Endothelial cell of umbilical vein (primary cell): ENCODE results near the gene CRYBA4. TPM values are rescaled to one million over a fixed set of nuclear protein-coding genes. Genes with fewer than 3 reads are reported as not detected.

Experiments used
- BruUV-seq: library from RNA; stranded (reverse); fragments of 400-500 nt; replicated peaks from 2 replicates; lab custom pipeline; 2021; lab: Mats Ljungman, UMichigan
- CTCF ChIA-PET: fragments of 300-600, 350-600 bp; sonication (Branson Sonifier 250); formaldehyde crosslinking; loops from one replicate; lab custom pipeline; 2021; ENCODE audit warnings: antibody characterized with exemption, inconsistent platforms; lab: Charles Lee
- POLR2A ChIA-PET: fragments of 300-600, 350-600 bp; sonication (Branson Sonifier 250); formaldehyde crosslinking; loops from one replicate; lab custom pipeline; 2021; ENCODE audit warnings: antibody characterized with exemption, inconsistent platforms; lab: Charles Lee
- DNase-seq: peaks from one replicate; pipeline ENCODE4 v3.0.0-alpha.2; 2011; ENCODE audit warnings: low read depth, low spot score
- FAIRE-seq: peaks from 2 replicates; lab custom pipeline; 2011; peaks lifted over from hg19 to GRCh38; lab: Jason Lieb, UNC
- H2AFZ ChIP-seq: 2 replicates; pipeline ENCODE4 v1.6.0; 2012; ENCODE audit warnings: low read depth, low read length, control low read depth, inconsistent platforms
- H3K27ac ChIP-seq: 2 replicates; pipeline ENCODE4 v1.5.1; 2011; ENCODE audit warnings: low read depth, mild to moderate bottlenecking, control low read depth, low read length, moderate library complexity; ENCODE audit not compliant: insufficient read depth
- H3K27me3 ChIP-seq, 2 experiments: 2 replicates each; pipeline versions ENCODE4 v1.6.0 to v1.6.1; 2011; ENCODE audit warnings: low read length in 2 of 2, mixed read lengths in 1 of 2; ENCODE audit not compliant: control insufficient read depth in 2 of 2, insufficient read depth in 2 of 2
- H3K36me3 ChIP-seq, 2 experiments: 2 replicates in 1 of 2; 3 replicates in 1 of 2; pipeline ENCODE4 v1.5.1; 2011; ENCODE audit warnings: low read length in 2 of 2, mild to moderate bottlenecking in 1 of 2, moderate library complexity in 1 of 2; ENCODE audit not compliant: control insufficient read depth in 2 of 2, insufficient read depth in 2 of 2; ENCODE audit errors: extremely low read depth in 1 of 2
- H3K4me1 ChIP-seq: 3 replicates; pipeline ENCODE4 v1.5.1; 2011; ENCODE audit warnings: mild to moderate bottlenecking, low read length; ENCODE audit not compliant: control insufficient read depth, insufficient read depth; ENCODE audit errors: extremely low read depth
- H3K4me2 ChIP-seq: 2 replicates; pipeline ENCODE4 v1.6.1; 2011; ENCODE audit warnings: low read length, control low read depth, mixed read lengths; ENCODE audit not compliant: insufficient read depth
- H3K4me3 ChIP-seq, 3 experiments: fragments of 200-600 bp in 1 of 3; sonication (generic), shearing (Covaris generic) in 1 of 3; replicated peaks in 1 of 3; 2 replicates each; pipeline ENCODE4 v1.5.1; 2011 to 2016; ENCODE audit warnings: control low read depth in 3 of 3, low read length in 3 of 3, mild to moderate bottlenecking in 2 of 3, inconsistent platforms in 1 of 3, low read depth in 1 of 3, moderate library complexity in 1 of 3; ENCODE audit not compliant: insufficient read depth in 1 of 3
- H3K79me2 ChIP-seq: 2 replicates; pipeline ENCODE4 v1.6.0; 2012; ENCODE audit warnings: low read length, inconsistent platforms; ENCODE audit not compliant: control insufficient read depth, insufficient read depth
- H3K9ac ChIP-seq: replicated peaks from 2 replicates; pipeline ENCODE3; 2011; ENCODE audit warnings: low read length, control low read depth; ENCODE audit not compliant: insufficient read depth; ENCODE audit errors: extremely low read depth
- H3K9me1 ChIP-seq: replicated peaks from 3 replicates; pipeline ENCODE4 v1.6.0; 2011; ENCODE audit warnings: mild to moderate bottlenecking, low read length; ENCODE audit not compliant: control insufficient read depth, insufficient read depth; ENCODE audit errors: extremely low read depth
- H3K9me3 ChIP-seq: replicated peaks from 2 replicates; pipeline ENCODE4 v1.5.1; 2012; ENCODE audit warnings: low read length, inconsistent platforms; ENCODE audit not compliant: control insufficient read depth, insufficient read depth
- H4K20me1 ChIP-seq: replicated peaks from 2 replicates; pipeline ENCODE3; 2011; ENCODE audit warnings: mild to moderate bottlenecking, low read length; ENCODE audit not compliant: control insufficient read depth, insufficient read depth; ENCODE audit errors: extremely low read depth
- EZH2 ChIP-seq: IDR thresholded peaks from 2 replicates; pipeline ENCODE4 v1.6.1; 2012; ENCODE audit warnings: borderline replicate concordance, low read depth, mild to moderate bottlenecking, moderate library complexity, low read length, inconsistent platforms; ENCODE audit not compliant: severe bottlenecking
- FOS ChIP-seq: IDR thresholded peaks from 2 replicates; pipeline ENCODE4 v1.6.1; 2011; ENCODE audit warnings: mild to moderate bottlenecking, low read length, moderate library complexity, borderline replicate concordance; ENCODE audit not compliant: insufficient read depth
- GATA2 ChIP-seq: IDR thresholded peaks from 2 replicates; pipeline ENCODE4 v1.7.0; 2011; ENCODE audit warnings: low read depth, mild to moderate bottlenecking, moderate library complexity, mixed read lengths, low read length; ENCODE audit not compliant: insufficient read length, insufficient read depth
- JUN ChIP-seq: IDR thresholded peaks from 2 replicates; pipeline ENCODE4 v1.6.1; 2011; ENCODE audit warnings: borderline replicate concordance, low read depth; ENCODE audit not compliant: insufficient read length, insufficient read depth
- MYC ChIP-seq: IDR thresholded peaks from one replicate; pipeline ENCODE4 v1.6.1; 2011; ENCODE audit warnings: mild to moderate bottlenecking, low read depth, low read length
- POLR2A ChIP-seq: IDR thresholded peaks from 2 replicates; pipeline ENCODE4 v1.6.1; 2012; ENCODE audit warnings: low read depth, mild to moderate bottlenecking, control low read depth, low read length
- POLR2AphosphoS5 ChIP-seq: IDR thresholded peaks from 2 replicates; pipeline ENCODE4 v1.6.1; 2012; ENCODE audit warnings: low read depth, mild to moderate bottlenecking, control low read depth, low read length, moderate library complexity; ENCODE audit not compliant: insufficient read depth
- dilution Hi-C: fragments of 300-500 bp; cut with MboI; formaldehyde crosslinking; loops from one replicate; pipeline ENCODE4 v1.15.0; 2019; ENCODE audit warnings: low sequenced_read_pairs; ENCODE audit not compliant: extremely low pct_ligation_motif_present
- intact Hi-C: fragments of 100-400 bp; cut with micrococcal nuclease; formaldehyde crosslinking; loops from one replicate; pipeline ENCODE4 v1.10.0; 2022
- polyA plus RNA-seq, 4 experiments: library from polyadenylated mRNA; depleted of rRNA in 3 of 4; stranded (reverse) in 3 of 4; unstranded in 1 of 4; fragments of >200 nt; gene quantifications; 2 replicates each; pipeline versions ENCODE4 v1.2.1 to v1.2.3, GENCODE V29; 2011 to 2012; ENCODE audit warnings: missing spikeins in 1 of 4
- total RNA-seq: library from RNA; stranded (reverse); gene quantifications from 2 replicates; pipeline ENCODE4 v1.2.3, GENCODE V29; 2021
- TF ChIP-seq, protein P1 (sequence below): IDR thresholded peaks from 2 replicates; pipeline ENCODE4 v1.6.1; 2011; ENCODE audit not compliant: insufficient read depth, insufficient read length
- TF ChIP-seq, protein P2 (sequence below), 2 donors: IDR thresholded peaks; 1 replicate in 1 of 2; 2 replicates in 1 of 2; pipeline ENCODE4 v1.5.1; 2011; ENCODE audit warnings: low read length in 2 of 2, mild to moderate bottlenecking in 2 of 2, moderate library complexity in 2 of 2, control low read depth in 1 of 2, inconsistent platforms in 1 of 2, low read depth in 1 of 2; ENCODE audit not compliant: insufficient read depth in 1 of 2; ENCODE audit errors: extremely low read depth in 1 of 2

CRYBA4 gene
- total and polyA plus RNA-seq, 2 donors (not counting 3 experiments of a cell fraction or from before 2014, with no cell fraction given), result not detected

DNA sequence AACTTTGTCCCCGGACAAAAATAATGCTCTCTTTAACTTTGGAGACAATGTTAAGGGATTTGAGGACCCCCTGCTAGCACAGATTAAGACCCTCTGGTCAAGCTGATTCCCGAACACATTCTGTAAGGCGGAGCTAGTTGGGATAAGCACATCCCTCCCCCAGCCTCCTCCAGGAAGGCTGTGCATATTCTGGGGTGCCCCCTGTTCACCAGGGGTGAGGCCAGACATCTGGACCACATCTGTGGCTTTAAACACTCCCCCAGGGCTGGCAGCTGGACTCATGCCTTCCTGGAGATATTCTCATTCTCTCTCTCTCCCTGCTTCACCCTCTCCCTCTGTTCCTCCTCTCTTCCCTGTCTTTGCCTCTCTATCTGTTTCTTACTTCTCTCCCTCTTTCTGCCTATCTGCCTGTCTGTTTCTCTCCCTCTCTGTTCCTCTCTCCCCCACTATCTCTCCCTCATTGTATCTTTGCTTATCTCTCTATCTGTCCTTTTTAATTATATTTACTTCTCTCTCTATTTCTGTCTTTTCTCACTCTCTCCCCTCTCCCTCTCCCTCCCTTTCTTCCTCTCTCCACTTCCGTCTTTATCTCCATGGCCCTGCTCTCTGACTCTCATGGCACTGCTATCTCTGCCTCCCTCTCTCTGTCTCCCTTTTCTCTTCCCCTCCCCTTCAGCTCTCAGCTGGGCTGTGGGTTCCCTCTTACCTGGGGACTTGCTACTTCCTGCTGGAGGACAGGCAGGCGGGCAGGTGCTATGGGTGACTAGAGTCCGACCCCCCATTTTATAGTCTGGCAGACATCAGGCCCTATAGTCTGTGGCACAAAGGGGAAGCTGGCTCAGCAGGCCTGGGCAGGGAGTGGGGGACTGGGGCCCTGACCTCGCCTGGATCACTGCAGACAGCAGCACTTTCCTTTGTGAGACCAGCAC is 4.2 kb upstream of the CRYBA4 start, which contains the start of gene CRYBB1:
Gene CRYBB1, minus strand, starts transcription at position 757 of the 929 bp plus-strand sequence. CDS start 1,708 bp downstream, outside the sequence.
- DNase-seq, result no peak
- intact Hi-C loops, result no loop called here
- Histone ChIP-seq H4K20me1 (no peaks in the 10 kb centered on the region), H3K36me3 (no peaks in the 10 kb centered on the region), H3K9ac (no peak within 1 kb of the TSS), H3K4me1 (no peaks in the 10 kb centered on the region), H2AFZ (no peak within 1 kb of the TSS), H3K4me3 (no peak within 1 kb of the TSS), H3K9me1 (no peaks in the 10 kb centered on the region), H3K79me2 (no peaks in the 10 kb centered on the region), H3K4me2 (no peak within 1 kb of the TSS), H3K9me3 (no peaks in the 10 kb centered on the region), H3K27me3 (peaks cover 3 to 15% of the 10 kb centered on the region in 2 experiments), H3K27ac (no peak within 1 kb of the TSS)
- ChIA-PET CTCF (interaction anchor here (0.5 to 1.2 kb wide), 3 partner anchors 10 to 16 kb away, joined by 3 to 4 read pairs (median 3); no protein-coding TSS in a partner anchor), POLR2A (no interaction called here)
- BruUV-seq, result no TSS peak
- TF ChIP-seq EZH2 (no peak), POLR2A (no peak), GATA2 (no peak), POLR2AphosphoS5 (no peak), MYC (no peak), JUN (no peak), FOS (no peak)
- TF ChIP-seq, protein P1, sequence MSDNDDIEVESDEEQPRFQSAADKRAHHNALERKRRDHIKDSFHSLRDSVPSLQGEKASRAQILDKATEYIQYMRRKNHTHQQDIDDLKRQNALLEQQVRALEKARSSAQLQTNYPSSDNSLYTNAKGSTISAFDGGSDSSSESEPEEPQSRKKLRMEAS, result no peak
- TF ChIP-seq, protein P2, sequence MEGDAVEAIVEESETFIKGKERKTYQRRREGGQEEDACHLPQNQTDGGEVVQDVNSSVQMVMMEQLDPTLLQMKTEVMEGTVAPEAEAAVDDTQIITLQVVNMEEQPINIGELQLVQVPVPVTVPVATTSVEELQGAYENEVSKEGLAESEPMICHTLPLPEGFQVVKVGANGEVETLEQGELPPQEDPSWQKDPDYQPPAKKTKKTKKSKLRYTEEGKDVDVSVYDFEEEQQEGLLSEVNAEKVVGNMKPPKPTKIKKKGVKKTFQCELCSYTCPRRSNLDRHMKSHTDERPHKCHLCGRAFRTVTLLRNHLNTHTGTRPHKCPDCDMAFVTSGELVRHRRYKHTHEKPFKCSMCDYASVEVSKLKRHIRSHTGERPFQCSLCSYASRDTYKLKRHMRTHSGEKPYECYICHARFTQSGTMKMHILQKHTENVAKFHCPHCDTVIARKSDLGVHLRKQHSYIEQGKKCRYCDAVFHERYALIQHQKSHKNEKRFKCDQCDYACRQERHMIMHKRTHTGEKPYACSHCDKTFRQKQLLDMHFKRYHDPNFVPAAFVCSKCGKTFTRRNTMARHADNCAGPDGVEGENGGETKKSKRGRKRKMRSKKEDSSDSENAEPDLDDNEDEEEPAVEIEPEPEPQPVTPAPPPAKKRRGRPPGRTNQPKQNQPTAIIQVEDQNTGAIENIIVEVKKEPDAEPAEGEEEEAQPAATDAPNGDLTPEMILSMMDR (IDR thresholded peaks at IDR 0.05; ENCODE audit: extremely low read depth in 1 of 2, insufficient read depth in 1 of 2, low read depth in 1 of 2, low read length in 2 of 2), result no peak
- dilution Hi-C loops, result no loop called here
- no peak for FAIRE-seq
